Progenitor cell of endocrine pancreas (in vitro differentiated cells): ENCODE data around the gene FRY. TPM values are rescaled to one million over a fixed set of nuclear protein-coding genes. Genes with fewer than 3 reads are reported as not detected.

Experiments
- DNase-seq: peaks from one replicate; pipeline ENCODE4 v3.0.0; 2021; ENCODE audit warnings: low spot score; ENCODE audit not compliant: unreplicated experiment
- H3K27ac Mint-ChIP-seq: 2 replicates; pipeline ENCODE4 v1.8.0; 2021; ENCODE audit warnings: mild to moderate bottlenecking, moderate library complexity, mixed read lengths
- H3K27me3 Mint-ChIP-seq: 2 replicates; pipeline ENCODE4 v1.8.0; 2021; ENCODE audit warnings: mixed read lengths
- H3K36me3 Mint-ChIP-seq: 2 replicates; pipeline ENCODE4 v1.8.0; 2022; ENCODE audit warnings: mixed read lengths; ENCODE audit not compliant: insufficient read depth
- H3K4me1 Mint-ChIP-seq: 2 replicates; pipeline ENCODE4 v1.8.0; 2021; ENCODE audit warnings: low read depth, mixed read lengths
- H3K4me3 Mint-ChIP-seq: 2 replicates; pipeline ENCODE4 v1.8.0; 2021; ENCODE audit warnings: low read depth, mild to moderate bottlenecking, moderate library complexity, mixed read lengths
- H3K9me3 Mint-ChIP-seq: 2 replicates; pipeline ENCODE4 v1.8.0; 2021; ENCODE audit warnings: low read depth, mixed read lengths
- CTCF ChIP-seq: fragments of 200-600 bp; sonication (generic); IDR thresholded peaks from one replicate; pipeline ENCODE4 v1.5.0; 2021; ENCODE audit warnings: antibody characterized with exemption, mild to moderate bottlenecking; ENCODE audit not compliant: unreplicated experiment
- total RNA-seq: library from RNA; stranded (reverse); gene quantifications from 2 replicates; pipeline ENCODE4 v1.2.1, GENCODE V29; 2021

FRY gene
- total RNA-seq, 1 donor from 2014 or later: 14.3 TPM

- no peaks in the 10 kb centered on the region for H3K27me3 Mint-ChIP-seq
- no peak overlapping the region for H3K4me3 Mint-ChIP-seq
- no peak for DNase-seq
- H3K9me3 Mint-ChIP-seq: no peaks in the 10 kb centered on the region
- TF ChIP-seq CTCF: no peak
- no peaks in the 10 kb centered on the region for H3K4me1 Mint-ChIP-seq
- no peaks in the 10 kb centered on the region for H3K36me3 Mint-ChIP-seq
- H3K27ac Mint-ChIP-seq: no peak overlapping the region
Observed at GRCh38 chr13:32016631-32017030, 14.9 kb upstream of the FRY start.

- Mint-ChIP-seq H3K4me3 (no peak overlapping the region), H3K27ac (no peak overlapping the region), H3K9me3 (no peaks in the 10 kb centered on the region)
Observed at GRCh38 chr13:32017474-32017873, 14.1 kb upstream of the FRY start.

GRCh38 chr13:32019612-32020233, 11.9 kb upstream of the FRY start:
- no peak overlapping the region for H3K27ac Mint-ChIP-seq
- no peaks in the 10 kb centered on the region for H3K36me3 Mint-ChIP-seq
- no peaks in the 10 kb centered on the region for H3K9me3 Mint-ChIP-seq
- H3K4me3 Mint-ChIP-seq: no peak overlapping the region
- TF ChIP-seq CTCF: peak; percentile 76
- peaks cover 4% of the 10 kb centered on the region for H3K4me1 Mint-ChIP-seq
- DNase-seq: peak; percentile 25
- no peaks in the 10 kb centered on the region for H3K27me3 Mint-ChIP-seq

More at GRCh38 chr13:32017474-32017873, 14.1 kb upstream of the FRY start:
- no peak for TF ChIP-seq CTCF
- Mint-ChIP-seq H3K4me1 (peaks cover 3% of the 10 kb centered on the region), H3K27me3 (no peaks in the 10 kb centered on the region), H3K36me3 (no peaks in the 10 kb centered on the region)
- DNase-seq: no peak

- Mint-ChIP-seq H3K4me1 (peaks cover 4% of the 10 kb centered on the region), H3K27ac (no peak overlapping the region), H3K27me3 (no peaks in the 10 kb centered on the region), H3K4me3 (no peak overlapping the region), H3K36me3 (no peaks in the 10 kb centered on the region), H3K9me3 (no peaks in the 10 kb centered on the region)
- no peak for TF ChIP-seq CTCF
- no peak for DNase-seq
Observed at GRCh38 chr13:32021785-32022184, 9.8 kb upstream of the FRY start.

GRCh38 chr13:32022311-32022710, 9.3 kb upstream of the FRY start:
- H3K27ac Mint-ChIP-seq: no peak overlapping the region
- TF ChIP-seq CTCF: no peak

More at GRCh38 chr13:32022311-32022710, 9.3 kb upstream of the FRY start:
- Mint-ChIP-seq H3K4me1 (peaks cover 4% of the 10 kb centered on the region), H3K36me3 (no peaks in the 10 kb centered on the region), H3K9me3 (no peaks in the 10 kb centered on the region), H3K27me3 (no peaks in the 10 kb centered on the region), H3K4me3 (no peak overlapping the region)
- no peak for DNase-seq
